Stomach (tissue), 4 donors: ENCODE results near the gene GRAMD1B.

Experiments used
- CTCF ChIP-seq, 7 experiments: fragments of 450-650 bp in 4 of 7; fragments of 200-600 bp in 3 of 7; sonication (generic) in 3 of 7; IDR thresholded peaks; one replicate each; pipeline ENCODE4 v1.5.1; 2016 to 2019; ENCODE audit warnings: antibody characterized with exemption in 7 of 7, control low read depth in 2 of 7, mild to moderate bottlenecking in 1 of 7
- EP300 ChIP-seq: sonication (generic); formaldehyde crosslinking; IDR thresholded peaks from one replicate; pipeline ENCODE4 v1.6.1; 2017; ENCODE audit warnings: antibody characterized with exemption
- POLR2A ChIP-seq, 4 donors: fragments of 450-650 bp; IDR thresholded peaks; one replicate each; pipeline ENCODE4 v1.6.1; 2016; ENCODE audit warnings: antibody characterized with exemption in 4 of 4, control low read depth in 2 of 4, mild to moderate bottlenecking in 1 of 4, moderate library complexity in 1 of 4

GRCh38 chr11:123483058-123483457 is 53.0 kb downstream of the GRAMD1B start:
- TF ChIP-seq EP300 (no peak), CTCF (IDR thresholded peaks at IDR 0.05) (no peak), POLR2A (IDR thresholded peaks at IDR 0.05) (no peak)
